ENCODE results near the gene RIMBP2. TPM values are rescaled to one million over a fixed set of nuclear protein-coding genes. Genes with fewer than 3 reads are reported as not detected.

RIMBP2 gene
- total and polyA plus RNA-seq, 9 of the 15 experiments (the other 6 are each of a cell fraction or from before 2014, with no cell fraction given), result not detected

GRCh38 chr12:130457215-130457614, 258.9 kb downstream of the RIMBP2 start (continued):
- no peak for TF ChIP-seq SPI1 (IDR thresholded peaks at IDR 0.05; ENCODE audit: borderline replicate concordance, low read depth, low read length)

- H3K27me3 ChIP-seq (ENCODE audit: control insufficient read depth in 2 of 2, insufficient read depth in 2 of 2, low read length in 2 of 2), result peaks cover 29 to 96% of the 10 kb centered on the region in 2 experiments; a peak in 4 of 5 replicates
- WGBS (ENCODE audit: insufficient coverage, low coverage, missing lambda C conversion rate), result under 1% methylated on average over 21 of the region's 28 CpGs
- FAIRE-seq, result no peak
- H3K79me2 ChIP-seq (ENCODE audit: control insufficient read depth, insufficient read depth, low read length), result no peaks in the 10 kb centered on the region
- no peak overlapping the region for H3K9ac ChIP-seq (ENCODE audit: insufficient read depth in 1 of 2, low read depth in 2 of 2, low read length in 2 of 2)
- in situ Hi-C loops (cut with MboI) (no loop called here), intact Hi-C loops (cut with micrococcal nuclease) (no loop called here)
- no peak overlapping the region for H3K4me3 ChIP-seq
- H3K4me2 ChIP-seq (ENCODE audit: insufficient read depth, low read length), result no peak overlapping the region
- no TSS peak for BruUV-seq (replicated peaks)
- no peak overlapping the region for H2AFZ ChIP-seq (ENCODE audit: low read depth, low read length)
- H3K27ac ChIP-seq (ENCODE audit: extremely low read depth, low read depth, low read length), result no peak overlapping the region
- no peaks in the 10 kb centered on the region for H3K9me1 ChIP-seq (ENCODE audit: control insufficient read depth, insufficient read depth, low read length)
- no peak for TF ChIP-seq ARID2 (IDR thresholded peaks at IDR 0.05)
- TF ChIP-seq ZFP91 (CRISPR knock-in tag; IDR thresholded peaks at IDR 0.05), result no peak
- no peak for TF ChIP-seq CHD1 (IDR thresholded peaks at IDR 0.05; ENCODE audit: low read length)
- TF ChIP-seq, protein P1, sequence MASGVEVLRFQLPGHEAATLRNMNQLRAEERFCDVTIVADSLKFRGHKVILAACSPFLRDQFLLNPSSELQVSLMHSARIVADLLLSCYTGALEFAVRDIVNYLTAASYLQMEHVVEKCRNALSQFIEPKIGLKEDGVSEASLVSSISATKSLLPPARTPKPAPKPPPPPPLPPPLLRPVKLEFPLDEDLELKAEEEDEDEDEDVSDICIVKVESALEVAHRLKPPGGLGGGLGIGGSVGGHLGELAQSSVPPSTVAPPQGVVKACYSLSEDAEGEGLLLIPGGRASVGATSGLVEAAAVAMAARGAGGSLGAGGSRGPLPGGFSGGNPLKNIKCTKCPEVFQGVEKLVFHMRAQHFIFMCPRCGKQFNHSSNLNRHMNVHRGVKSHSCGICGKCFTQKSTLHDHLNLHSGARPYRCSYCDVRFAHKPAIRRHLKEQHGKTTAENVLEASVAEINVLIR (CRISPR knock-in tag; IDR thresholded peaks at IDR 0.05), result no peak
- no peak for TF ChIP-seq NEUROD1 (IDR thresholded peaks at IDR 0.05; ENCODE audit: borderline replicate concordance, low read depth, low read length, partially characterized antibody)
- ChIA-PET POLR2A (interaction anchor here (0.7 kb wide), 1 partner anchor 213 kb away, joined by 5 read pairs; no protein-coding TSS in a partner anchor), CTCF (ENCODE audit: low intra/inter-chr PET ratio) (no interaction called here)
- no peak for DNase-seq (ENCODE audit: extremely low read depth in 1 of 4, low spot score in 3 of 4)
- no peak for ATAC-seq
- peaks cover 7% of the 10 kb centered on the region; the same call in 1 of the 2 replicates for H4K20me1 ChIP-seq (replicated peaks; ENCODE audit: control insufficient read depth, insufficient read depth, low read length)
- no peaks in the 10 kb centered on the region for H3K9me3 ChIP-seq (replicated peaks; ENCODE audit: control insufficient read depth, insufficient read depth, low read depth, low read length)
- H3K4me1 ChIP-seq (replicated peaks in 1 of 2; ENCODE audit: control insufficient read depth in 2 of 2, insufficient read depth in 2 of 2, low read length in 2 of 2), result no peaks in the 10 kb centered on the region
- H3K36me3 ChIP-seq (ENCODE audit: control insufficient read depth, insufficient read depth, low read length), result no peaks in the 10 kb centered on the region
Observed at GRCh38 chr12:130456375-130457199, 259.5 kb downstream of the RIMBP2 start.

Measured in K562 (cell line).